HL-60/S4 treated with phorbol 12-myristate 13-acetate at 8.2 ng/mL for 4 days and 3 days (cell line): ENCODE data around the gene UTP4.

ENCODE experiments used
- in situ Hi-C: fragments of 300-500 bp; cut with MboI; formaldehyde crosslinking; loops from 2 replicates; pipeline ENCODE4 v1.15.0; 2022; ENCODE audit warnings: low sequenced_read_pairs

The UTP4 gene

GRCh38 chr16:69169607-69170352 is 37.3 kb downstream of the UTP4 start:
- in situ Hi-C loops: no loop called here

- in situ Hi-C loops: no loop called here
Measured at GRCh38 chr16:69171325-69172084, 39.1 kb downstream of the UTP4 start.

- in situ Hi-C loops: no loop called here
Measured at GRCh38 chr16:69176033-69176800, 43.8 kb downstream of the UTP4 start.

- in situ Hi-C loops: no loop called here
Measured at GRCh38 chr16:69179328-69180010, 47.0 kb downstream of the UTP4 start.

GRCh38 chr16:69180011-69180338 is 47.5 kb downstream of the UTP4 start:
- in situ Hi-C loops: no loop called here

GRCh38 chr16:69182730-69183416 is 50.4 kb downstream of the UTP4 start:
- in situ Hi-C loops: no loop called here

- in situ Hi-C loops: no loop called here
Measured at GRCh38 chr16:69186642-69187445, 54.4 kb downstream of the UTP4 start, which contains the start of gene SNTB2. Gene SNTB2 (plus strand): TSS chr16:69187164. CDS start chr16:69187167, 3 bp downstream.

- in situ Hi-C loops: no loop called here
Measured at GRCh38 chr16:69187446-69188235, 55.2 kb downstream of the UTP4 start.

GRCh38 chr16:69188236-69188549 is 55.7 kb downstream of the UTP4 start:
- in situ Hi-C loops: no loop called here

- in situ Hi-C loops: no loop called here
Measured at GRCh38 chr16:69188716-69189115, 56.3 kb downstream of the UTP4 start.

GRCh38 chr16:69190046-69190588 is 57.7 kb downstream of the UTP4 start:
- in situ Hi-C loops: no loop called here

GRCh38 chr16:69190598-69190997 is 58.1 kb downstream of the UTP4 start:
- in situ Hi-C loops: no loop called here

GRCh38 chr16:69191136-69191535 is 58.7 kb downstream of the UTP4 start:
- in situ Hi-C loops: no loop called here

- in situ Hi-C loops: no loop called here
Measured at GRCh38 chr16:69193855-69194254, 61.4 kb downstream of the UTP4 start.

- in situ Hi-C loops: no loop called here
Measured at GRCh38 chr16:69194488-69194887, 62.0 kb downstream of the UTP4 start.

GRCh38 chr16:69195369-69196029 is 63.0 kb downstream of the UTP4 start:
- in situ Hi-C loops: no loop called here

- in situ Hi-C loops: no loop called here
Measured at GRCh38 chr16:69197573-69197972, 65.1 kb downstream of the UTP4 start.

- in situ Hi-C loops: no loop called here
Measured at GRCh38 chr16:69199382-69199781, 66.9 kb downstream of the UTP4 start.
